CD4-positive, alpha-beta T cell treated with Interferon alpha-2 for 1 hour (primary cell): Measurements from ENCODE around the gene KRTAP4-7.
"Not testable (repeated sequence)": the region's sequence is repeated elsewhere in the genome, so short reads cannot be mapped to it uniquely, and the experiment has no call there.

Experiments used
- DNase-seq, 2 donors: peaks; one replicate each; pipeline ENCODE4 v3.0.0-alpha.2; 2020 to 2022

KRTAP4-7 gene

DNA sequence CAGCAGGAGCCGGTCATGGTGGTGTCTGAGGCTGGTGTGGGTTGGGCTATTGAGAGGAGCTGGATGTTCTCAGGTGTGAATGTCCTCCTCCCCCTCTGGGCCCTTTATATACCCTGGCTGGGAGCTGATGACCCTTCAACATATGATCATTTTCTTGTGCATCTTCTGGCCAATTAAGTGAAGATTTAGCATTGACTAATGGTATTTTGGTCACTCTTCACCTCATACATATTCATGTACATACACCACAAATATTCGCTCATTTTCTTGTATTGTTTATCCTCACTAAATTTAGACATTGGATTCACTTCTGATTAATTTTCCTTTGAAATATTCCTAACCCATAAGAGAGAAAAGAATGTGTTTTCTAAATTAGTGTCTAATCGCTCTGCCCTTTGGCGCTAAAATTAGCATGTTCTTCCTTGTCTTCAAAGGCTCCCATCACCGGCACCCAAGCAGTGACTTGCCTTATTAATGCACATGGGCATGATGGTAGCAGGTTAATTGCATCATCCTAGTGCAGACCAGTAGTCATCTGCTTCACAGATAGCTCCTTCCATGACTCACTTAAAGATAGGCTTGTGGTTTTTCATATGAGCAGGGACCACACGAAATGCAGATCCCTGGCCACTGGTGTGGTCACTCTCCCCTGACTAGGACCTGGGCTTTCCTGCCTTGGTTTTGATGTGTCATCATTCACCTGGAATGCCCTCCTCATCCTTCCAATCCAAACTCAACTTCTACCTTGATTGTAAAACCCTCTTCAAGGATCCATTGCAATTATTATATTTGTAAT lies 17.9 kb upstream of the KRTAP4-7 start, which contains the start of gene KRTAP2-4:
Gene KRTAP2-4, minus strand, starts transcription at position 51 of the 796 bp plus-strand sequence. Its CDS starts 34 bp downstream, at position 17.
- DNase-seq, result no peak

DNA sequence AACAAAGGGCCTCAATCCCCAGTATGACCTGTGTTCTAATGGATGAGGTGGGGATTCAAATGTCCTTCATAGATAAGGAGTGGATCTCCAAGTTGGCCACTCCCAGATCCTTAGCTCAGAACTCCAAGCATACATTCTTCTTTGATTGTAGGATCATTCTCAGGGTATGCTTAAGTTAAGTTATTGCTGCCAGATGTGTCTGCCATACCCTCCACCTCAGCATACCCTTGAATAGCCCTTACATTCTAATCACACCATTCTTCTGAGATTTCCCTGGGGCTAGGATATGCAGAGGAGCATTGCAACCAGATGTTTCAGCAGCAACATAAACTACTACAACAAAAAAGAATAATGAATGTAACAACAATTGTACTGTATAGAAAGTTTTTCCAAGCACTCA lies 16.7 kb upstream of the KRTAP4-7 start:
- DNase-seq, result no peak

DNA sequence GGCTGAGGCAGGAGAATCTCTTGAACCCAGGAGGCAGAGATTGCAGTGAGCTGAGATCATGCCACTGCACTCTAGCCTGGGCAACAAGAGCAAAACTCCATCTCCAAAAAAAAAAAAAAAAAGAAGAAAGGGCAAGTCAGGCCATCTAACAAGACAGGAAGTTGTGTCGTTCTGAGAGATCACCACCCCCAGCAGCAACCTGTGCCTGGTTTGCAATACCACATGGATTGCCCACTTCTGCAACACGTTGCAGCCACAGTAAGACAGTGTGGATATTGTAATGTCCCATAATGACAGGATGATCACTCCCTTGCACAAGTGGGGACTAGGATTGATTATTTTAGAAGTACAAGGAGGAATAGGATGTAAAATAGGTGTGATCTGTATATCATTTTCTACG lies 14.9 kb upstream of the KRTAP4-7 start:
- no peak for DNase-seq

DNA sequence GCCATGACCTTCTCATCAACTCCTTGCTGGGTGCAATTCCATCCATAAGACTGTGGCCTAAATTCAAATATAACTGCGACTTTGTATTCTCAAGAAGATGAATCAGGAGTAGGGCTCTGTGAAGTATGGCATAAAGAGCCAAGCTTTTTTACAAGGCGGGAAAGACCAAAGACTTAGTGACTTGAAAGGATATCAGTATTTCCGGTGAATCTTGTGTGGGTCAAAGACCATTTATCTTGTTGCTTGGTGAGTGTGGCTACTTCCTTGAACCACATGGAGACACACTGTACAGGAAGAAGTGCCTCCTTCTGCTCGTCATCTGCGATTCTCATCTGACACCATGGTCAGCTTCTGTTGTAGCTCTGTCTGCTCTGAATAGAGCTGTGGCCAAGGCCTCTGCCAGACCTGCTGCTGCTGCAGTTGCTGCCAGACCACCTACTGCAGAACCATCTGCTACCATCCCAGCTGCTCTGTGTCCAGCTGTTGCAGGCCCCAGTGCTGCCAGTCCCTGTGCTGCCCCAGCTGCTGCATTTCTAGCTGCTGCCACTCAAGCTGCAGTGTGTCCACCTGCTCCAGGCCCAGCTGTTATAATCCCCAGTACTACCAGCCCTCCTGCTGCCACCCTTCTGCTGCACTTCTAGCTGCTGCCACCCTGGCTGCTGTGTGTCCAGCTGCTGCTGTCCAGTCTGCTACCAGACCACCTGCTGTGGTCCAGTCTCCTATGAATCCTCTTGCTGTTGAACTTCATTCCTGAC lies 12.2 kb upstream of the KRTAP4-7 start:
- DNase-seq, result no peak

DNA sequence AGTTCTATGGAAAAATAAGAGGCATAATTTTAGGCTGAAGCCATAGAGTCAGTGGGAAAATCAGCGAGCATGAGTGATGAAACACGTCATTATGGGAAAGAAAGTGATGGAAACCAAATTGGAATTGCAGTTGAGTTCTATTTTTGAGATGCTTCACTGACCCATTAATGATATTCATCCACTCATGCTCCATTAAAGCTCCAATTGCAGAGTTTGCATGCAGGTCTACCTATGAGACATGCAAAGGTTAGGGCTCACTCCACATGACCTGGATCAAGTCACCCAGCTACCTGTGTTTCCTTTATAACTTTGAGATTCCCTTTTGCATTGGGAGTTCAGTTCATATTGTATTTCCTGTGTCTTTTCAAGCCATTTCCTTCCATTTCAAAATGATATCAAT lies 10.3 kb upstream of the KRTAP4-7 start:
- DNase-seq, result no peak

DNA sequence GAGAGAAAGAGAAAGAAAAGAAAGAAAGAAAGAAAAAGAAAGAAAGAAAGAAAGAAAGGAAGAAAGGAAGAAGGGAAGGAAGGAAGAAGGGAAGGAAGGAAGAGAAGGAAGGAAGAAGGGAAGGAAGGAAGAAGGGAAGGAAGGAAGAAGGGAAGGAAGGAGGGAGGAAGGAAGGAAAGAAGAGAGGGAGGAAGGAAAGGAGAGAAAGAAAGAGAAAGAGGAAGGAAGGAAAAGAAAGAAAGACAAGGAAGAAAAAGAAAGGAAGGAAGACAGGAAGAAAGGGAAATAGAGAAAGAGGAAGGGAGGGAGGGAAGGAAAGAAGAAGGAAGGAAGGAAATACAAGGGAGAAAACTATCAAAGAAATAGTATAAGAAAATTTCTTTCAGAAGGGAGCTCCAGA lies 7.2 kb upstream of the KRTAP4-7 start:
- no peak for DNase-seq

DNA sequence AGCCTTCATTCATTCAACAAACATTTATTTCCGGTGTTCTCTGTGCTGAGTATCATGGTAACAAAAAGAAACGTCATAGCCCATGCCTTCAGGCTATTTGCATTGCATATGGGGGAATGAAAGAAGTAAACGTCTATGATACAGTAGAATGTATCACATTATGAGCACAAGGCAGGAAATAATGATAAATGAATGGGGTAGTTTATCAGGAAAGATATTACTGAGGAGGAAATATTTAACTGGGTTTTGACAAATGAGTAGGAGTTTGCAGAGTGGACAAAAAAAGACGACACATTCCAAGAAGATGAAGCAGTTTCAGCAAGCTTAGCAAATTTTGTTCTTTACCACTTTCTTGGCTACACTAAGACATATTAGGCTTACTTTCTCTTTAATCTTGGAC lies 1.3 kb upstream of the KRTAP4-7 start:
- DNase-seq, result no peak

DNA sequence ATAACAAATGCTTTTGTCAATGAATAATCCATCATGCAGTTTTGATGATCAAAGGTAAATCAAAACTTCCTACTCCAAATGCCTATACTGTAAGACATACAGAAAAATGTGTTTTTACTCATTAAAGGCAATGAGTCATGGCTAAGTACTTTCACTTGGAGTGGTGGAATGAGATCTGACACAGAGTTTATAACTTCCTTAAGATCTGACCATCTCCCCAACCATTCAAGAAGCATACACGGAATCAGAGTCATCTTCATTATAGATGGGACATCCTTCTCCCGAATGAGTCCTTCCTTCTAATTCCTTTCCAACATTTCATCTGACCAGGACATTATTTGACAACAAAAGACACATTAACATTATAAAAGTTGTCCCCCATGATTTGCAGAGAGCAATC lies 523 bp upstream of the KRTAP4-7 start:
- not testable (repeated sequence) for DNase-seq

DNA sequence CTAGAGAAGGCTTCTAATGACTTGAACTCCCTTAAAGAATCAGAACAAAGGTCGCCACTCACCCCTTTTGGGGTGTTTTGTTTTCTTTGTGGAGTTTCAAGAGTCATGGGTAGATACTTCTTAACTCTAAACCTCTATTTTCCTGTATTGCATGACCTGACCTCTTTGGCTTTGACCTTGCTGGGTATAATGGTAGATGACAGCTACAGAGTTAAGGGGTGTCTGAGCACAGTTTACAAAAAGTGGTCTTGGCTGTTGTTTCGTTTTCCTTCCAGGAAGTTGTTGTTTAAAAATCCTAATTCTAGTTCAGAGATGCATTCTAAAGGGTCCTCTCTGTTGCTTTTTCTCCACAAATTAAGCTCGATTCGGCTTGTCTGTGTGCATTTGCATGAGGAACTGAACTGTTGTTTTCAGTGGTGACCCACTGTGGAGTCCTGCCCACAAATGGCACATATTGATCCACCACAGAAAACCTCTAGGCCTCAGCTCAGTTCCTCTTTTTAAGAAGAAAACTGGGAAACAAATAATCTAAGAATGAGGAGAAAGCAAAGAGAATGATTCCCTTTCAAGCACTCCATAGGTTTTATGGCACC lies 4.9 kb downstream of the KRTAP4-7 start:
- DNase-seq, result not testable (repeated sequence)

DNA sequence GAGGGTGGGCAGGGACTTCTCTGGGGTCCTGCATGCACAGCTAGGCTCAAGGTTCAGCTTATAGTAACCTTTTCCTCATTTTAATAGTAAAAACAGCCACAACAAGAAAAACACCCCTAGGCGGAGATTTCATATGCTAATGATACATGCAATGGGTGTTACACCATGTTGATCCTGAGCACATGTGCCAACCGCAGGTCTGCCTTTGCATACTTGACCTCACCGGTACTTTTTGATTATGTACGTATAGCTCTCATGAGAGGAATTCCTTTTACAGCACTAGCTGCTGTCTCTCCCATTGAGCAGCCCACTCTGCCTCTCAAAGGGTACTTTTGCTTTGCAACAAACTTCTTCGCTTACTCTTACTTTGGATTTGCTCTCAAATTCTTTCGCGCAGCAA lies 12.1 kb downstream of the KRTAP4-7 start:
- no peak for DNase-seq

DNA sequence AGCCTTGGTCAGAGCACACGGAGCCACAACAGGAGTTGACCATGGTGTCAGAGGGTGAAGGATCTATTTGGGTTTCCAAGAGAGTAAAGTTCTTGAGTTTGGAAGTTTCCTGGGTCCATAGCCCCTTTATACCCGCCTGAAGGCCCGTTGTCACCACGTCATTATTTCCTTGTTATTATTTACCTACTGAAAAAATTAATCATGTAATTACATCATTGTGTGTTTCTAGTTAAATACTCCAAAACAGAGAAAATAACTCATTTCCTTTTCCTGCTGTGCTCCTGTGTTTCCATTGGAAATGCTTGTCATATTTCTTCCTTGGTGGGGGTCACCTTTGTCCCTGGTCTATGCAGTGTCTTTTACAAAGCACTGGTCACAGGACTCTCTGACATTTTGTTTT lies 14.1 kb downstream of the KRTAP4-7 start, which contains the start of gene KRTAP4-8:
Gene KRTAP4-8, minus strand, starts transcription at position 101 of the 400 bp plus-strand sequence. Its CDS starts 58 bp downstream, at position 43.
- DNase-seq, result no peak

DNA sequence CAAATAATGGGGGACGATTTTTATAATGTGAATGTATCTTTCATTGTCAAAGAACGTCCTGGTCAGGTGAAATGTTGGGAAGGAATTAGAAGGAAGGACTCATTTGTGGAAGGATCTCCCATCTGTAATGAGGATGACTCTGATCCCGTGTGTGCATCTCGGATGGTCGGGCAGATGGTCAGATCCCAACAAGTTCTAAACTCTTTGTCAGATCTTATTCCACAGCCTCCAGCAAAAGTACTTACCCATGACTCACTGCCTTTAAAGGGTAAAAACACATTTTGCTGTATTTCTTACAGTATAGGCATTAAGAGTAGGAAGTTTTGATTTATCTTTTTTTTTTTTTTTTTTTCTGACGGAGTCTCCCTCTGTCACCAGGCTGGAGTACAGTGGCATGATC lies 14.5 kb downstream of the KRTAP4-7 start:
- no peak for DNase-seq

DNA sequence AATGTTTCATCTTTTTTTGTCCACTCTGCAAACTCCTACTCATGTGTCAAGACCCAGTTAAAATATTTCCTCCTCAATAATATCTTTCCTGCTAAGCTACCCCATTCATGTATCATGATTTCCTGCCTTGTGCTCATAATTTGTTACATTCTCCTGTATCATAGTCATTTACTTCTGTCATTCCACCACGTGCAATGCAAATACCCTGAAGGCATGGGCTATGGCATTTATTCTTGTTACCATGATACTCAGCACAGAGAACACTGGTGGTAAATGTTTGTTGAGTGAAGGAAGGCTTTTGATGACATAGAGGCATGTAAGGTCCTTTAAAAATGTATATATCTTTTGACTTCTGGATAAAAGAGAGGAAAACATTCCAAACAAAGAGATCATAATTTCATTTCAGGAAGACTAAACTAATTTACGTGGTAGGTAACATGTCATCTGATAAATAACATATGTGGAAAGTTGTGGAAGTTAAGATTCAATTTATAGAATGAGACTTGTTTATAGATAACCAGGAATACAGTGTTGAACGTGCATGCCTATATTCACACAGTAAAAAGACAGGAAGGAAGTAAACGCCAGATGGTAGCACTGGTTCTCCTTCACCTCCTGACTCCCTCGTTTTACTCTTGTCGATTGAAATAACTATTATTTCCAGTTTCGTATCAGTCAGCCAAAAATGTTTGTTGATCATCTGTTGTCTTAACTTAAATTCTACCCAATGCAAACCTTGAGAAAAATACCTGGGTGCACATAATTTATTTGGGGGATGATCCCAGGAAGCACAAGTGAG lies 15.9 kb downstream of the KRTAP4-7 start:
- DNase-seq, result not testable (repeated sequence)

DNA sequence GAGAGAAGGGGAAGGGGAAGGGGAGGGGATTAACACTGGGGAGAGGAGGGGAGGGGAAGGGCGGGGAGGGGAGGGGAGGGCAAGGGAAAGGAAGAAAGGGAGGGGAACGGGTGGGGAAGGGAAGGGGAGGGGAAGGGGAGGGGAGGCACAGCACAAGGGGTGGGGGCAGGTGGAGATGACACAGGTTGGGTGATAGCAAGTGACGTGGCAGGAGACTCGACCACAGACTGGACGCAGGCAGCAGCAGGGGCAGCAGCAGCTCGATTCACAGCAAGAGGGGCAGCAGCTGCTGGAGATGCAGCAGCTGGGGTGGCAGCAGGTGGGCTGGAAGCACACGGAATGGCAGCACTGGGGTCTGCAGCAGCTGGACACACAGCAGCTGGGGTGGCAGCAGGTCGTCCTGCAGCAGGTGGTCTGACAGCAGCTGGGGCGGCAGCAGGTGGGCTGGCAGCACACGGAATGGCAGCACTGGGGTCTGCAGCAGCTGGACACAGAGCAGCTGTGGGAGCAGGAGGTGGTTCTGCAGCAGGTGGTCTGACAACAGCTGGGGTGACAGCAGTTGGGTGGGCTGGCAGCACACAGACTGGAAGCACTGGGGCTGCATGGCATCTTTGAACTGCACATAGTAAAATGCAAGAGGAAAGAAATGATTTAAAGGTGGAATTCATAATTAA lies 17.8 kb downstream of the KRTAP4-7 start, which contains the start of gene KRTAP4-16:
Gene KRTAP4-16, minus strand, starts transcription at position 624 of the 674 bp plus-strand sequence. Its CDS starts 0 bp downstream, at position 624.
- no peak for DNase-seq

DNA sequence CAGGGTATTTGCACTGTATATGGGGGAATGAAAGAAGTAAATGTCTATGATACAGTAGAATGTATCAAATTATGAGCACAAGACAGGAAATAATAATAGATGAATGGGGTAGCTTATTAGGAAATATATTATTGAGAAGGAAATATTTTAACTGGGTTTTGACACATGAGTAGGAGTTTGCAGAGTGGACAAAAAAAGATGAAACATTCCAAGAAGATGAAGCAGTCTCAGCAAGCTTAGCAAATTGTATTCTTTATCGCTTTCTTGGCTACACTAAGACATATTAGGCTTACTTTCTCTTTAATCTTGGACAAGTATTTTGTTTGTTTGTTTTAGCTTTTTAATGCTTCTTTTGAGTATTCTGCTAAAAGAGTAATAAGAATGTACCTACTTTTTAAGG lies 19.9 kb downstream of the KRTAP4-7 start:
- DNase-seq, result no peak

DNA sequence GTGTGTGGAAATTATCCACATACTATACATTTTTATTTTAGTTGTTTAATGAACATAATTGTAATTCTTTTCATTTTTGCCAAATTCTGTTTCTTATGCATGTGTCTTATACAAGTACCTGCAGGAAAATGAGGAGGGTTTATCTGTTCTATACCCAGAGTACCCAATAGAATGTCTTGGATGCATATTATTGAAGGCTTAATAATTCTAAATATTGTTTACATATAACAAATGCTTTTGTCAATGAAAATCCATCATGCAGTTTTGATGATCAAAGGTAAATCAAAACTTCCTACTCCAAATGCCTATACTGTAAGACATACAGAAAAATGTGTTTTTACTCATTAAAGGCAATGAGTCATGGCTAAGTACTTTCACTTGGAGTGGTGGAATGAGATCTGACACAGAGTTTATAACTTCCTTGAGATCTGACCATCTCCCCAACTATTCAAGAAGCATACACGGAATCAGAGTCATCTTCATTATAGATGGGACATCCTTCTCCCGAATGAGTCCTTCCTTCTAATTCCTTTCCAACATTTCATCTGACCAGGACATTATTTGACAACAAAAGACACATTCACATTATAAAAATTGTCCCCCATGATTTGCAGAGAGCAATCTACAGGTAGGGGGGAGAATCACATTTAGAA lies 20.6 kb downstream of the KRTAP4-7 start:
- not testable (repeated sequence) for DNase-seq

DNA sequence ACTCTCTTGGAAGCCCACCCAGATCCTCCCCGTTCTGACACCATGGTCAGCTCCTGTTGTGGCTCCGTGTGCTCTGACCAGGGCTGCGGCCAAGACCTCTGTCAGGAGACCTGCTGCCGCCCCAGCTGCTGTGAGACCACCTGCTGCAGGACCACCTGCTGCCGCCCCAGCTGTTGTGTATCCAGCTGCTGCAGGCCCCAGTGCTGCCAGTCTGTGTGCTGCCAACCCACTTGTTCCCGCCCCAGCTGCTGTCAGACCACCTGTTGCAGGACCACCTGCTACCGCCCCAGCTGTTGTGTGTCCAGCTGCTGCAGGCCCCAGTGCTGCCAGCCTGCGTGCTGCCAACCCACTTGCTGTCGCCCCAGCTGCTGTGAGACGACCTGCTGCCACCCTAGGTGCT lies 21.4 kb downstream of the KRTAP4-7 start, which contains the start of gene KRTAP4-9:
Gene KRTAP4-9, plus strand, starts transcription at position 43 of the 400 bp plus-strand sequence. Its CDS starts 0 bp downstream, at position 43.
- not testable (repeated sequence) for DNase-seq

DNA sequence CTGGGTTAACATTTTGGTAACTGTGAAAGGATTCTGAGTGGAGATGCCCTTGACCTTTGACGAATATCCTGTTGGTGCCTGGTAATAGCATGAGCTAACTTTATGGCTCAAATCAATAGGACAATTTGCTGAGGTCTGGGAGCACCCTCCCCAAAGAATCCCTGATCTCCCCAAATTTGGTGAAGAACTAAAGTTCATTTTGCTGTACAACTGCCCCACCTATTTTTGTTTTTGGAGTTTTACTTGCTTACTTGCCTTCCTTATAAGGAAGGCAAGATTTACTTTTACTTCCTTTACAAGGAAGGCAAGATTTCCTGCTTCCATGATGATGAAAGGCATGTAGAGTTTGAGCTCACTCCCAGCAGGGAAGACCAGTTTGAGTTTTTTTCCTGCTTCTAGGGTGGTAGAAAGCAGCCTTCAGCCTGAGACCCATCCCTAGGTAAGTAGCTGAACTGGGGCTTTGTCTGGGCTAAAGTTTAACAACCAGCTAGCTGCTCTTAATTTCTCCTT lies 24.0 kb downstream of the KRTAP4-7 start:
- no peak for DNase-seq

DNA sequence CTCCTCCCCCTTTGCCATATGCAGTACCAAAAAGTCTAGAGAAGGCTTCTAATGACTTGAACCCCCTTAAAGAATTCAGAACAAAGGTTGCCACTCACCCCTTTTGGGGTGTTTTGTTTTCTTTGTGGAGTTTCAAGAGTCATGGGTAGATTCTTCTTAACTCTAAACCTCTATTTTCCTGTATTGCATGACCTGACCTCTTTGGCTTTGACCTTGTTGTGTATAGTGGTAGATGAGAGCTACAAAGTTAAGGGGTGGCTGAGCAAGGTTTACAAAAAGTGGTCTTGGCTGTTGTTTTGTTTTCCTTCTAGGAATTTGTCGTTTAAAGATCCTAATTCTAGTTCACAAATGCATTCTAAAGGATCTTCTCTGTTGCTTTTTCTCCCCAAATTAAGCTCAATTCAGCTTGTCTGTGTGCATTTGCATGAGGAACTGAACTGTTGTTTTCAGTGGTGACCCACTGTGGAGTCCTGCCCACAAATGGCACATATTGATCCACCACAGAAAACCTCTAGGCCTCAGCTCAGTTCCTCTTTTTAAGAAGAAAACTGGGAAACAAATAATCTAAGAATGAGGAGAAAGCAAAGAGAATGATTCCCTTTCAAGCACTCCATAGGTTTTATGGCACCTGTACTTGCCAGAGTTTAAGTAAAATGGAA lies 24.9 kb downstream of the KRTAP4-7 start:
- not testable (repeated sequence) for DNase-seq

DNA sequence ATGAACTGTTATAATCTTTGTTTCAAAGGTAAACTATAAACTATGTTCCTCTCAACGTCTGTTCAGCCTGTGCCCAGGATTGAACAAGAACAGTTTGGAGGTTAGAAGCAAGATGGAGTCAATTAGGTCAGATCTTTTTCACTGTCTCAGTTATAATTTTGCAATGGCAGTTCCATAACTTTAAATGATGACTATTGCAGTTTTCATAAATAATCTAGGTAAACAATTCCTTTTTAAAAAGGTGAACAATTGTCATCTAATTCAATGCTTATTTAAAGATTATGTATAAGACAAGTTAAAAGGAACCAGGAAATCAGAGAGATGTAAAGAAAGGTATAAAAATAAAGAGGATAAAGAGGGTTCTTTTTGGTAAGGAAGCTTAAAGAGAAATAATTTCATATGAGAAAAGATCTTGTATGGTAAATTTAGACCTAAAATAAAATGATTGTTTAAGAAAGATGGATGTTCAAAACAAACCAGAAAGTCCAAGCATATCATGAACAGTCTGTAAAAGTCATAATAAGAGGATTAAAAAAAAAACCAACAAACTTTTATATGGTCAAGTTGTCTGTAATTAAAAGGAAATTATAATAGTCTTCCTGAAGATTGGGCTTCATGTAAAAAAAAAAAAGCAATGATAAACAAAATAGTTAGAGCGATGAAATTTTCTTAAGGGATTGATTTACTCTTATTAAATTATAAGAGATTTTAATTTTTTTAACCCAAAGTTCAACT lies 27.4 kb downstream of the KRTAP4-7 start:
- DNase-seq, result no peak
